AG04450 (cell line): Measurements from ENCODE around the gene RACGAP1. TPM values are rescaled to one million over a fixed set of nuclear protein-coding genes. Genes with fewer than 3 reads are reported as not detected.

Experiments
- CTCF ChIA-PET: fragments of 300-600, 350-600 bp; formaldehyde crosslinking; extraction: SDS; loops from one replicate; lab custom pipeline; 2022; ENCODE audit warnings: antibody characterized with exemption, inconsistent platforms; lab: Charles Lee
- POLR2A ChIA-PET: fragments of 350-600 bp; formaldehyde crosslinking; extraction: SDS; loops from one replicate; lab custom pipeline; 2021; ENCODE audit warnings: antibody characterized with exemption, inconsistent platforms; lab: Yijun Ruan, JAX
- DNase-seq: peaks from one replicate; pipeline ENCODE4 v3.0.0-alpha.2; 2011; ENCODE audit warnings: low read depth, low spot score
- H3K27ac ChIP-seq: one replicate; pipeline ENCODE4 v1.5.1; 2012; ENCODE audit warnings: low read depth, low read length, control low read depth
- H3K27me3 ChIP-seq: one replicate; pipeline ENCODE4 v1.6.0; 2012; ENCODE audit warnings: low read length; ENCODE audit not compliant: control insufficient read depth, insufficient read depth
- H3K4me3 ChIP-seq: 2 replicates; pipeline ENCODE4 v1.5.1; 2011; ENCODE audit warnings: mild to moderate bottlenecking, low read depth, low read length, control low read depth
- H3K9me3 ChIP-seq: 2 replicates; pipeline ENCODE4 v1.5.1; 2012; ENCODE audit warnings: low read length; ENCODE audit not compliant: control insufficient read depth, insufficient read depth
- CTCF ChIP-seq: IDR thresholded peaks from 2 replicates; pipeline ENCODE4 v1.5.1; 2011; ENCODE audit warnings: low read depth, low read length, control low read depth, inconsistent platforms
- polyA plus RNA-seq: library from polyadenylated mRNA; depleted of rRNA; stranded (reverse); fragments of >200 nt; gene quantifications from 2 replicates; pipeline ENCODE4 v1.2.3, GENCODE V29; 2011

Gene RACGAP1
- polyA plus RNA-seq, 1 experiment: 26.2 TPM

GRCh38 chr12:50065726-50066310 lies 40.5 kb upstream of the RACGAP1 start:
- no peak overlapping the region for H3K4me3 ChIP-seq
- H3K9me3 ChIP-seq: no peaks in the 10 kb centered on the region
- no peak for DNase-seq
- H3K27me3 ChIP-seq: no peaks in the 10 kb centered on the region
- H3K27ac ChIP-seq: no peak overlapping the region
- CTCF ChIA-PET: interaction anchor here (0.6 to 10.4 kb wide), 11 partner anchors 9 to 249 kb away, joined by 3 to 290 read pairs (median 6); partner anchors contain the start of gene SMARCD1
- no peak for TF ChIP-seq CTCF
- POLR2A ChIA-PET: interaction anchor here (0.7 to 1.5 kb wide), 2 partner anchors 24 to 197 kb away, joined by 3 read pairs; no protein-coding TSS in a partner anchor

DNA sequence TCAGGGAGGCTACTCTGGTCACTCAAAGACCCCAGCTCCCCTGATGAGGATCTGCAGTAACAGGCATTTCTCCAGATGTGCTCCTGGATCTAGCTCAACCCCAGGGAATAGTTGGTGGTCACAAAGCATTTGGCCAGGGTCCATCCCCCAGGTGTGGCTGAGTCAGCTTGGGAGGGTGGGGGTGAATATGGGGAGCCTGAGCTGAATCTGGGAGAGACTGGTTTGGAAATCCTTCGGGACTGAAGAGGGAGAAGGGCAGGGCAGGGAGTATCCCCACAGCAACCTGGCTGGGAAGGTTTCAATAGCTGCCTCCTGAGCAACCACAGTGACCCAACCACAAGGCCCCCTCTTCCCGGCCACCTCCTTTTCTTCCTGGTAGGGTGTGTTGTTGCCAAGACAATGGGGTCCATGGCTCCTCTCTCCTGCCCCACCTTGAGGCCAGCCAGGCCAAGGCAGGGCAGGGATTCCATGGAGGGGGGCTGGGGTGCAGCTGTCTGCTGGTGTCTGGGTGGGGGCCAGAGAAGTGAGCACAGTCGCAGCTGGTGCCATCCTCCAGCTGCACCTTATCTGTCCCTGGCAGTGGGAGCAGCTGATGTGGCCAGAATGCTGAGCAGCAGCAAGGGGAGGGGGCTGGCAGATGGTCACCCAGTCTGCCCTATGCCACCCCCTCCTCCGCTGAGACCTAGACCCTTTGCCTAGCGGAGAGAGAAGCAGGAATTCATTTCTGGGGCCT lies 37.6 kb upstream of the RACGAP1 start:
- no peak for TF ChIP-seq CTCF
- Histone ChIP-seq H3K27me3 (peaks cover 2% of the 10 kb centered on the region), H3K27ac (no peak overlapping the region), H3K9me3 (no peaks in the 10 kb centered on the region), H3K4me3 (no peak overlapping the region)
- CTCF ChIA-PET: interaction anchor here (1.0 to 6.4 kb wide), 4 partner anchors 7 to 96 kb away, joined by 3 to 38 read pairs (median 17); no protein-coding TSS in a partner anchor
- no peak for DNase-seq
- POLR2A ChIA-PET: no interaction called here

- H3K27me3 ChIP-seq: peaks cover 2% of the 10 kb centered on the region
- no peak for DNase-seq
- no peak overlapping the region for H3K4me3 ChIP-seq
- H3K27ac ChIP-seq: no peak overlapping the region
- POLR2A ChIA-PET: no interaction called here
- H3K9me3 ChIP-seq: no peaks in the 10 kb centered on the region; the same call in 1 of the 2 replicates
- CTCF ChIA-PET: interaction anchor here (1.0 to 6.4 kb wide), 4 partner anchors 8 to 95 kb away, joined by 3 to 38 read pairs (median 17); no protein-coding TSS in a partner anchor
- TF ChIP-seq CTCF: no peak
Measured at GRCh38 chr12:50061946-50062686, 36.8 kb upstream of the RACGAP1 start.

DNA sequence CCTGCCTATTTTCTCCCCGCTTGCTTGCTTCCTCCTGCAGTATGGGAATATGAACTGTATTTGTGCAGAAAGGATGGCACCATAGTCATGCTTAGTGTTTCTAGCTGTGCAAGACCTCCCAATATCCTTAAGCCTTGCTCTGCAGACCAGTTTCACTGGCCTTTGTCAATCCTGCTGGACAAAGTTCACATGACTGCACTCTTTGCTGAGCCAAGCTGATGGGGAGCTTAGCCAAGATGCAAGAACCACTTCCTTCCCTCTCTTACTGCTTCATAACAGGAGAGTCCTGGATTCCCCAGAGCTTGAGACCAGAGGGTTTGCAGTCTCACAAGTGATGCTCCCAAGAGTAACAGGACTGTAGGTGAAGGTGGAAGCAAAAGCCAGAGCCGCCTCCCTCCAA lies 35.9 kb upstream of the RACGAP1 start:
- CTCF ChIA-PET: interaction anchor here (1.3 to 6.4 kb wide), 3 partner anchors 9 to 116 kb away, joined by 3 to 38 read pairs (median 30); no protein-coding TSS in a partner anchor

More for the DNA sequence above, 35.9 kb upstream of the RACGAP1 start:
- TF ChIP-seq CTCF: no peak
- Histone ChIP-seq H3K27ac (no peak overlapping the region), H3K27me3 (peaks cover 8% of the 10 kb centered on the region), H3K9me3 (no peaks in the 10 kb centered on the region; the same call in 1 of the 2 replicates), H3K4me3 (no peak overlapping the region)
- POLR2A ChIA-PET: no interaction called here
- DNase-seq: no peak
